HepG2 (cell line): Measurements from ENCODE around the gene PLCL1.

Experiments
- EP300 ChIP-seq, 3 experiments: sonication (generic) in 1 of 3; formaldehyde crosslinking in 1 of 3; IDR thresholded peaks; 2 replicates each; pipeline versions ENCODE4 v1.5.1 to v1.6.1; 2011 to 2020; ENCODE audit warnings: low read depth in 2 of 3, low read length in 2 of 3, borderline replicate concordance in 1 of 3, improper control_type of control experiment in 1 of 3, mild to moderate bottlenecking in 1 of 3, missing genetic modification reagents in 1 of 3, moderate library complexity in 1 of 3
- JUN ChIP-seq: sonication (generic); formaldehyde crosslinking; IDR thresholded peaks from 2 replicates; pipeline ENCODE4 v1.4.0; 2020; ENCODE audit warnings: mild to moderate bottlenecking, missing genetic modification reagents
- NR1H2 ChIP-seq: sonication (generic); formaldehyde crosslinking; IDR thresholded peaks from 2 replicates; pipeline ENCODE4 v1.8.1; 2022; ENCODE audit warnings: low read depth, missing genetic modification reagents, borderline replicate concordance
- RFX1 ChIP-seq: fragments of 450-650 bp; IDR thresholded peaks from 2 replicates; pipeline ENCODE4 v1.6.1; 2017
- ZNF335 ChIP-seq: sonication (generic); formaldehyde crosslinking; IDR thresholded peaks from 2 replicates; pipeline ENCODE4 v1.4.0; 2020; ENCODE audit warnings: missing genetic modification reagents
- ZZZ3 ChIP-seq: sonication (generic); formaldehyde crosslinking; IDR thresholded peaks from 2 replicates; pipeline ENCODE4 v1.4.0; 2020; ENCODE audit warnings: missing genetic modification reagents, mild to moderate bottlenecking, borderline replicate concordance
- TF ChIP-seq, protein P1 (sequence below): sonication (generic); formaldehyde crosslinking; IDR thresholded peaks from 2 replicates; pipeline ENCODE4 v1.4.0; 2020; ENCODE audit warnings: missing genetic modification reagents

DNA sequence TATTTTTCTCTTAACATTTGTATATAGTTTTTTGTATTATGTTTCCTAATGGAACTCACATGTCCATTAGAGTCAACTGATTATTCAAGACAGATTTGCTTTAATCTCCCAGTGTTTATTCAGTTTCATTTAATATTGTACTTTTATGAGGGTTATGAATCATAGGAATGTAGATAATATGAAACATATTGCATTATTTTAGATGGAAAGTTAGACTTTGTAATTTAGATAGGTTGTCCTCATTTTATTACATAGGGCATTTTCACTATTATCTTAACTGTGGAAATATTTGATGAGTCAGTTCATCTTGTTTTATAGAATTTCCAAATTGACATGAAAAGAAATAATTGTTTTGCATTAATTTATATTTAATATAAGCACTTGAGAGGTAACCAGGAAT is 240.8 kb downstream of the PLCL1 start:
- no peak for TF ChIP-seq ZNF335 (CRISPR knock-in tag)
- TF ChIP-seq EP300 (IDR thresholded peaks at IDR 0.05; ENCODE audit: low read depth in 2 of 2, low read length in 2 of 2): no peak
- no peak for TF ChIP-seq EP300 (CRISPR knock-in tag; IDR thresholded peaks at IDR 0.05; ENCODE audit: borderline replicate concordance)
- no peak for TF ChIP-seq NR1H2
- TF ChIP-seq, protein P1, sequence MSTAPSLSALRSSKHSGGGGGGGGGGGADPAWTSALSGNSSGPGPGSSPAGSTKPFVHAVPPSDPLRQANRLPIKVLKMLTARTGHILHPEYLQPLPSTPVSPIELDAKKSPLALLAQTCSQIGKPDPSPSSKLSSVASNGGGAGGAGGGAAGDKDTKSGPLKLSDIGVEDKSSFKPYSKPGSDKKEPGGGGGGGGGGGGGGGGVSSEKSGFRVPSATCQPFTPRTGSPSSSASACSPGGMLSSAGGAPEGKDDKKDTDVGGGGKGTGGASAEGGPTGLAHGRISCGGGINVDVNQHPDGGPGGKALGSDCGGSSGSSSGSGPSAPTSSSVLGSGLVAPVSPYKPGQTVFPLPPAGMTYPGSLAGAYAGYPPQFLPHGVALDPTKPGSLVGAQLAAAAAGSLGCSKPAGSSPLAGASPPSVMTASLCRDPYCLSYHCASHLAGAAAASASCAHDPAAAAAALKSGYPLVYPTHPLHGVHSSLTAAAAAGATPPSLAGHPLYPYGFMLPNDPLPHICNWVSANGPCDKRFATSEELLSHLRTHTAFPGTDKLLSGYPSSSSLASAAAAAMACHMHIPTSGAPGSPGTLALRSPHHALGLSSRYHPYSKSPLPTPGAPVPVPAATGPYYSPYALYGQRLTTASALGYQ (CRISPR knock-in tag): no peak
- no peak for TF ChIP-seq JUN (CRISPR knock-in tag)
- TF ChIP-seq ZZZ3: no peak
- TF ChIP-seq RFX1: no peak
